Loucy (cell line): ENCODE results near the gene GARIN3.
A peak's percentile ranks its signal among the peaks of the same experiment; 100 is the strongest.
"Not testable (repeated sequence)": the region's sequence is repeated elsewhere in the genome, so short reads cannot be mapped to it uniquely, and the experiment has no call there.

ENCODE experiments used
- H2AFZ ChIP-seq: fragments of 200-600 bp; sonication (generic); 2 replicates; pipeline ENCODE4 v1.6.0; 2016; ENCODE audit warnings: antibody characterized with exemption, mild to moderate bottlenecking, low read length, moderate library complexity
- H3F3A ChIP-seq: fragments of 200-600 bp; 2 replicates; pipeline ENCODE4 v1.6.0; 2016; ENCODE audit warnings: antibody characterized with exemption, low read depth, mild to moderate bottlenecking
- H3K27me3 ChIP-seq: fragments of 200-600 bp; sonication (generic); 2 replicates; pipeline ENCODE4 v1.6.1; 2014; ENCODE audit warnings: low read length, mild to moderate bottlenecking; ENCODE audit not compliant: insufficient read depth, poor library complexity, severe bottlenecking
- H3K36me3 ChIP-seq: fragments of 200-600 bp; sonication (generic); 2 replicates; pipeline ENCODE4 v1.6.1; 2016; ENCODE audit warnings: low read length; ENCODE audit not compliant: insufficient read depth
- H3K4me1 ChIP-seq: fragments of 200-600 bp; sonication (generic); 2 replicates; pipeline ENCODE4 v1.5.1; 2014; ENCODE audit warnings: low read length, mild to moderate bottlenecking; ENCODE audit not compliant: insufficient read depth, poor library complexity, severe bottlenecking
- H3K4me2 ChIP-seq: fragments of 200-600 bp; sonication (generic); 2 replicates; pipeline ENCODE4 v1.6.0; 2014; ENCODE audit warnings: antibody characterized with exemption, low read length, low read depth, mild to moderate bottlenecking; ENCODE audit not compliant: poor library complexity, severe bottlenecking
- H3K4me3 ChIP-seq: fragments of 200-600 bp; sonication (generic); 2 replicates; pipeline ENCODE4 v1.5.1; 2014; ENCODE audit warnings: low read length, mild to moderate bottlenecking, mixed read lengths; ENCODE audit not compliant: poor library complexity, severe bottlenecking
- H3K79me2 ChIP-seq: fragments of 200-600 bp; sonication (generic); 2 replicates; pipeline ENCODE4 v1.6.1; 2014; ENCODE audit warnings: low read length; ENCODE audit not compliant: insufficient read depth
- H3K9ac ChIP-seq: fragments of 200-600 bp; sonication (generic); 2 replicates; pipeline ENCODE4 v1.6.0; 2014; ENCODE audit warnings: mild to moderate bottlenecking, low read depth, low read length, moderate library complexity; ENCODE audit not compliant: poor library complexity, severe bottlenecking
- H3K9me2 ChIP-seq: fragments of 200-600 bp; sonication (generic); replicated peaks from 2 replicates; pipeline ENCODE4 v1.6.1; 2016; ENCODE audit warnings: low read depth, low read length, mixed read lengths
- H3K9me3 ChIP-seq: fragments of 200-600 bp; sonication (generic); 2 replicates; pipeline ENCODE4 v1.6.1; 2014; ENCODE audit warnings: mild to moderate bottlenecking, antibody characterized with exemption, low read length, low read depth; ENCODE audit not compliant: insufficient read depth
- H4K20me1 ChIP-seq: fragments of 200-600 bp; sonication (generic); 2 replicates; pipeline ENCODE4 v1.6.0; 2014; ENCODE audit warnings: antibody characterized with exemption, low read length, mild to moderate bottlenecking; ENCODE audit not compliant: insufficient read depth, poor library complexity, severe bottlenecking
- EZH2phosphoT487 ChIP-seq: fragments of 200-600 bp; IDR thresholded peaks from 2 replicates; pipeline ENCODE4 v1.6.1; 2018; ENCODE audit warnings: antibody characterized with exemption, mild to moderate bottlenecking, moderate library complexity, borderline replicate concordance
- TF ChIP-seq, protein P1 (sequence below): fragments of 200-600 bp; sonication (generic); conservative IDR thresholded peaks from 2 replicates; pipeline ENCODE4 v1.5.1; 2014; ENCODE audit warnings: mild to moderate bottlenecking, antibody characterized with exemption, low read length

The GARIN3 gene

DNA sequence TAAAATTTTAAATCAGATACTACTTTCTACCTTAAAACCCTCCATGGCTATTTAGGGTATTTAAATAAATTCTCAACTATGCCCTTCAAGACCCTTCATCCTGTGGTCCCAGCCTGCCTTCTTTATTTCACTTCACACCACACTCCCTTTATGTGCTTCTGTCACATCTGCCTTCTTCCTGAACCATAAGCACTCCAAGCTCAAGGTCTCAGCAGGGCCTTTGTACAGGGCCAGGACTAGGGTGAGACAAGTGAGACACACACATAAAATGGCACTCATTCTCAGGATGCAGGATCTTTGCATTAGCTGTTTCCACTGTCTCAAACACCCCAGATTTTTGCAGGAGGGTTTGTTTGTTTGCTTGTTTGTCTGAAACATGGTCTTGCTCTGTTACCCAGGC, 22.2 kb upstream of the GARIN3 start:
- H3K4me2 ChIP-seq = peak overlapping the region; percentile 96
- peaks cover 76% of the 10 kb centered on the region for H4K20me1 ChIP-seq
- TF ChIP-seq EZH2phosphoT487 = no peak
- TF ChIP-seq, protein P1, sequence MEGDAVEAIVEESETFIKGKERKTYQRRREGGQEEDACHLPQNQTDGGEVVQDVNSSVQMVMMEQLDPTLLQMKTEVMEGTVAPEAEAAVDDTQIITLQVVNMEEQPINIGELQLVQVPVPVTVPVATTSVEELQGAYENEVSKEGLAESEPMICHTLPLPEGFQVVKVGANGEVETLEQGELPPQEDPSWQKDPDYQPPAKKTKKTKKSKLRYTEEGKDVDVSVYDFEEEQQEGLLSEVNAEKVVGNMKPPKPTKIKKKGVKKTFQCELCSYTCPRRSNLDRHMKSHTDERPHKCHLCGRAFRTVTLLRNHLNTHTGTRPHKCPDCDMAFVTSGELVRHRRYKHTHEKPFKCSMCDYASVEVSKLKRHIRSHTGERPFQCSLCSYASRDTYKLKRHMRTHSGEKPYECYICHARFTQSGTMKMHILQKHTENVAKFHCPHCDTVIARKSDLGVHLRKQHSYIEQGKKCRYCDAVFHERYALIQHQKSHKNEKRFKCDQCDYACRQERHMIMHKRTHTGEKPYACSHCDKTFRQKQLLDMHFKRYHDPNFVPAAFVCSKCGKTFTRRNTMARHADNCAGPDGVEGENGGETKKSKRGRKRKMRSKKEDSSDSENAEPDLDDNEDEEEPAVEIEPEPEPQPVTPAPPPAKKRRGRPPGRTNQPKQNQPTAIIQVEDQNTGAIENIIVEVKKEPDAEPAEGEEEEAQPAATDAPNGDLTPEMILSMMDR = no peak
- H3K9me3 ChIP-seq = no peaks in the 10 kb centered on the region
- H3K36me3 ChIP-seq = peaks cover 5% of the 10 kb centered on the region; the same call in 1 of the 2 replicates
- H3K9ac ChIP-seq = peak overlapping the region; percentile 50
- peaks cover 59% of the 10 kb centered on the region for H3K4me1 ChIP-seq
- H3K79me2 ChIP-seq = peaks cover 99% of the 10 kb centered on the region
- no peak overlapping the region for H2AFZ ChIP-seq
- no peaks in the 10 kb centered on the region for H3F3A ChIP-seq
- peak overlapping the region; percentile 78 for H3K4me3 ChIP-seq
- no peaks in the 10 kb centered on the region for H3K27me3 ChIP-seq
- no peaks in the 10 kb centered on the region for H3K9me2 ChIP-seq

DNA sequence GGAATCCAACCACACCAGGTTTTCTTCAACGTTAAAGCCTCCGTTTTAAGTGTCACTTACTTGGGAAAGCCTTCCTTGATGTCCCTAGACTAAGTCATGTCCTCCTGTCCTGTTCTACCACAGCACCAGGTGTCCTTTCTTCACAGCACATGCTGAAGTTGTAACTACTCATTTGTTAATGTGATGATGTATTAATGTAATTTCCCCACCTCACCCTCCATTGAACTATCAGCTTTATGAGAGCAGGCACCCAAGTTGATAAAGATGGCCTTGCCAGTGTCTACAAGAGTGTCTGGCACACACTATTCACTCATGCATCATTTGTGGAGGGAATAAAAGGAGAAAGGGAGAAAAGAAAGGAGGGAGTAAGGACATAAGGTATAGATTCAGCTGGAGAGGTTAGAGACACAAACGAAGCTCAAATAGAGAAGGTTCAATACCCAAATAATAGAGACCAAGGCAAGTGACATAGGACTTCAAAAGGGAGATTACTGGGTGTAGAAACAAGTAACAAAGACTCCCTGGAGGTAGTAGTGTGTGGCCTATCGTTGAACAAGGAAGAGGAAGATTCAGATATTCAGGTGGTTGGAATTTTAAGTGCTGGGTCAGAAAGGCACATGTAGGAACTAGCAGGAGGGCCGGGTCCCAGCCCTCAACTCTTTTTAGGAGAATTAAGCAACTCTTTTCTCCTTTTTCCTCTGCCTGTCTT, 21.1 kb upstream of the GARIN3 start:
- Histone ChIP-seq H3K9ac (peak overlapping the region; percentile 27), H3K4me3 (peak overlapping the region; percentile 78), H3K9me3 (no peaks in the 10 kb centered on the region), H3K36me3 (peaks cover 5% of the 10 kb centered on the region; the same call in 1 of the 2 replicates), H3K4me2 (peak overlapping the region; percentile 96), H4K20me1 (peaks cover 69% of the 10 kb centered on the region), H3F3A (no peaks in the 10 kb centered on the region), H3K9me2 (no peaks in the 10 kb centered on the region), H3K4me1 (peaks cover 54% of the 10 kb centered on the region), H3K27me3 (no peaks in the 10 kb centered on the region), H3K79me2 (peaks cover 99% of the 10 kb centered on the region), H2AFZ (no peak overlapping the region)
- TF ChIP-seq EZH2phosphoT487 = no peak
- TF ChIP-seq, protein P1 = no peak

DNA sequence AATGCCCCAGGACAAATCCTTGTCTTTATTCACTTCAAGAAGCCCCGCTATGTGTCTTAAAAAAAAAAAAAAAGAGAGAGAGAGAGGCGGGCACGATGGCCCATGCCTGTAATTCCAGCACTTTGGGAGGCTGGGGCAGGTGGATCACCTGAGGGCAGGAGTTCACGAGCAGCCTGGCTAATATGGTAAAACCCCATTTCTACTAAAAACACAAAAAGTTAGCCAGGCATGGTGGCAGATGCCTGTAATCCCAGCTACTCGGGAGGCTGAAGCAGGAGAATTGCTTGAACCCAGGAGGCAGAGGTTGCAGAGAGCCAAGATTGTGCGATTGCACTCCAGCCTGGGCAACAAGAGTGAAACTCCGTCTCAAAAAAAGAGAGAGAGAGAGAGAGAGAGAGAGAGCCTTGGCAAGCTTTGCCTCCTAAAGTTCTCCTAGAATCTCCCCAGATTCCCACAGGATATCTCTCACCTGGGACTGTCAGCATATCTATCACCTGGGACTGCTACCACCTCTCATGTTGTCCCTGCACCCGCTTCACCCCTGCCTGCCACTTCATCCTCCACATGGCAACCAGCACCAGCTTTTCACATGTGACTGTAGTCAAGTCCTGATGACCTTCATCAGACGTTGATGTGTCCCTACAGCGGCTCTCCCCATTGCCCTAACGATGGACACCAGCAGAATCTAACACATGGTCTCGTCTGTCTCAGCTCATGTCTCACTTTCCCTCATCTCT, 20.4 kb upstream of the GARIN3 start:
- TF ChIP-seq EZH2phosphoT487 = no peak
- TF ChIP-seq, protein P1 = no peak
- Histone ChIP-seq H3K36me3 (peaks cover 5% of the 10 kb centered on the region; the same call in 1 of the 2 replicates), H3K4me3 (peak overlapping the region; percentile 78), H4K20me1 (peaks cover 62% of the 10 kb centered on the region), H2AFZ (no peak overlapping the region), H3K4me1 (peaks cover 49% of the 10 kb centered on the region), H3F3A (no peaks in the 10 kb centered on the region), H3K4me2 (peak overlapping the region; percentile 96), H3K9me3 (no peaks in the 10 kb centered on the region), H3K27me3 (no peaks in the 10 kb centered on the region), H3K79me2 (peaks cover 99% of the 10 kb centered on the region), H3K9ac (no peak overlapping the region), H3K9me2 (no peaks in the 10 kb centered on the region)

DNA sequence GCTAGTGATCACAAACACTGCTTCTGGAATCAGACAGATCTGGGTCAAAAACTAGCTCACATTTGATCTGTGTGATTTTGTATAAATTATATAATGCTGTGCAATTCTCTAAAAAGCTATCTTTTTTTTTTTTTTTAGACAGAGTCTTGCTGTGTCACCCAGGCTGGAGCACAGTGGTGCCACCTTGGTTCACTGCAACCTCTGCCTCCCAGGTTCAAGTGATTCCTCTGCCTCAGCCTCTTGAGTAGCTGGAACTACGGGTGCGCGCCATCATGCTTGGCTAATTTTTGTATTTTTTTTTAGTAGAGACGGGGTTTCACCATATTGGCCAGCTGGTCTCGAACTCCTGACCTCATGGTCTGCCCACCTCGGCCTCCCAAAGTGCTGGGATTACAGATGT, 19.1 kb upstream of the GARIN3 start:
- H3K27me3 ChIP-seq, H3K9me3 ChIP-seq, H3K36me3 ChIP-seq, H2AFZ ChIP-seq, H3F3A ChIP-seq, H3K9me2 ChIP-seq: not testable (repeated sequence)
- Histone ChIP-seq H4K20me1 (peaks cover 50% of the 10 kb centered on the region), H3K4me2 (peak overlapping the region; percentile 96), H3K9ac (peak overlapping the region; percentile 90), H3K4me3 (peak overlapping the region; percentile 78), H3K79me2 (peaks cover 94% of the 10 kb centered on the region), H3K4me1 (peaks cover 45% of the 10 kb centered on the region)
